HCT116 (cell line): ENCODE data around the gene CHST15.

Experiments
- ATF3 ChIP-seq: IDR thresholded peaks from 2 replicates; pipeline ENCODE4 v1.6.1; 2012
- CBX3 ChIP-seq: IDR thresholded peaks from 2 replicates; pipeline ENCODE4 v1.6.1; 2012; ENCODE audit warnings: low read depth
- CTCF ChIP-seq, 3 experiments: fragments of 200-600 bp in 1 of 3; sonication (generic) in 1 of 3; IDR thresholded peaks in 2 of 3; conservative IDR thresholded peaks in 1 of 3; 2 replicates each; pipeline ENCODE4 v1.5.1; 2012 to 2017; ENCODE audit warnings: low read depth in 2 of 3, low read length in 2 of 3, antibody characterized with exemption in 1 of 3, borderline replicate concordance in 1 of 3, control low read depth in 1 of 3, mild to moderate bottlenecking in 1 of 3, mixed read lengths in 1 of 3, mixed run types in 1 of 3, moderate library complexity in 1 of 3; ENCODE audit not compliant: insufficient read depth in 1 of 3
- ELF1 ChIP-seq: IDR thresholded peaks from 2 replicates; pipeline ENCODE4 v1.6.1; 2012; ENCODE audit warnings: low read depth, borderline replicate concordance
- EZH2 ChIP-seq: fragments of 200-600 bp; sonication (generic); IDR thresholded peaks from 2 replicates; pipeline ENCODE4 v1.6.1; 2017; ENCODE audit warnings: antibody characterized with exemption, mixed run types
- MAX ChIP-seq: IDR thresholded peaks from 2 replicates; pipeline ENCODE4 v1.6.1; 2012
- POLR2A ChIP-seq: IDR thresholded peaks from 2 replicates; pipeline ENCODE4 v1.7.0; 2011; ENCODE audit warnings: borderline replicate concordance; ENCODE audit not compliant: insufficient read depth, insufficient read length; ENCODE audit errors: extremely low read depth
- POLR2AphosphoS5 ChIP-seq: IDR thresholded peaks from 2 replicates; pipeline ENCODE4 v1.6.1; 2011; ENCODE audit warnings: mild to moderate bottlenecking, low read depth, low read length, moderate library complexity
- REST ChIP-seq: IDR thresholded peaks from 2 replicates; pipeline ENCODE4 v1.6.1; 2012; ENCODE audit warnings: low read depth
- SP1 ChIP-seq: IDR thresholded peaks from 2 replicates; pipeline ENCODE4 v1.6.1; 2012; ENCODE audit warnings: low read depth
- SRF ChIP-seq: IDR thresholded peaks from 2 replicates; pipeline ENCODE4 v1.6.1; 2012; ENCODE audit warnings: low read depth
- YY1 ChIP-seq: IDR thresholded peaks from 2 replicates; pipeline ENCODE4 v1.6.1; 2011; ENCODE audit warnings: low read length, low read depth, moderate library complexity, mild to moderate bottlenecking; ENCODE audit not compliant: insufficient replicate concordance; ENCODE audit errors: extremely low read depth
- ZBTB33 ChIP-seq: IDR thresholded peaks from 2 replicates; pipeline ENCODE4 v1.6.1; 2011; ENCODE audit warnings: mild to moderate bottlenecking, low read length, moderate library complexity; ENCODE audit not compliant: insufficient replicate concordance; ENCODE audit errors: extremely low read depth

GRCh38 chr10:124106241-124106879 is 13.0 kb upstream of the CHST15 start:
- TF ChIP-seq CTCF (IDR thresholded peaks at IDR 0.05 in 2 of 3, conservative IDR thresholded peaks at IDR 0.05 in 1 of 3; ENCODE audit: borderline replicate concordance in 1 of 3, insufficient read depth in 1 of 3, low read depth in 2 of 3, low read length in 2 of 3) (no peak), ELF1 (no peak), POLR2A (no peak), CBX3 (no peak; the same call in 1 of the 2 replicates), REST (no peak), MAX (no peak), ZBTB33 (no peak), POLR2AphosphoS5 (0 out of 2 replicates have a peak, but pooled peaks have one; percentile 38), YY1 (peak; percentile 14), ATF3 (no peak), EZH2 (no peak), SRF (no peak), SP1 (peak; percentile 67; the same call in 1 of the 2 replicates)
